Measurements from ENCODE around the gene SPOPL. TPM values are rescaled to one million over a fixed set of nuclear protein-coding genes. Genes with fewer than 3 reads are reported as not detected.

The SPOPL gene
- polyA plus RNA-seq, 2 of the 4 experiments (the other 2 are of a cell fraction), result 7.2 to 16.9 TPM

- ATAC-seq (no peak), FAIRE-seq (no peak), DNase-seq (ENCODE audit: low read depth in 1 of 2, low spot score in 1 of 2) (peak in 1 of 2 experiments; percentile 26)
- H3K4me2 ChIP-seq, result peak overlapping the region; percentile 15; the same call in 1 of the 3 replicates
- no peak overlapping the region for H3K27ac ChIP-seq
- TF ChIP-seq GATA3 (IDR thresholded peaks at IDR 0.05; ENCODE audit: borderline replicate concordance) (peak; percentile 27; the same call in 1 of the 2 replicates), FOSL2 (IDR thresholded peaks at IDR 0.05) (no peak), FOSL2 (CRISPR knock-in tag; IDR thresholded peaks at IDR 0.05) (peak; percentile 36; the same call in 1 of the 2 replicates), JUNB (IDR thresholded peaks at IDR 0.05) (no peak)
- TF ChIP-seq, protein P1, sequence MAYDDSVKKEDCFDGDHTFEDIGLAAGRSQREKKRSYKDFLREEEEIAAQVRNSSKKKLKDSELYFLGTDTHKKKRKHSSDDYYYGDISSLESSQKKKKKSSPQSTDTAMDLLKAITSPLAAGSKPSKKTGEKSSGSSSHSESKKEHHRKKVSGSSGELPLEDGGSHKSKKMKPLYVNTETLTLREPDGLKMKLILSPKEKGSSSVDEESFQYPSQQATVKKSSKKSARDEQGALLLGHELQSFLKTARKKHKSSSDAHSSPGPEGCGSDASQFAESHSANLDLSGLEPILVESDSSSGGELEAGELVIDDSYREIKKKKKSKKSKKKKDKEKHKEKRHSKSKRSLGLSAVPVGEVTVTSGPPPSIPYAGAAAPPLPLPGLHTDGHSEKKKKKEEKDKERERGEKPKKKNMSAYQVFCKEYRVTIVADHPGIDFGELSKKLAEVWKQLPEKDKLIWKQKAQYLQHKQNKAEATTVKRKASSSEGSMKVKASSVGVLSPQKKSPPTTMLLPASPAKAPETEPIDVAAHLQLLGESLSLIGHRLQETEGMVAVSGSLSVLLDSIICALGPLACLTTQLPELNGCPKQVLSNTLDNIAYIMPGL (CRISPR knock-in tag; IDR thresholded peaks at IDR 0.05; ENCODE audit: borderline replicate concordance), result no peak
- ChIA-PET POLR2A (no interaction called here), CTCF (no interaction called here)
- no peaks in the 10 kb centered on the region for H3K9me3 ChIP-seq
- H3K4me1 ChIP-seq, result peaks cover 28% of the 10 kb centered on the region
- WGBS (ENCODE audit: missing lambda C conversion rate), result 47% methylated on average over 1 of the region's 1 CpG
- H3K4me3 ChIP-seq, result no peak overlapping the region
Measured at GRCh38 chr2:138512672-138513071, 11.1 kb downstream of the SPOPL start.

- DNase-seq (ENCODE audit: low read depth in 1 of 2, low spot score in 1 of 2) (no peak), ATAC-seq (no peak), FAIRE-seq (no peak)
- Histone ChIP-seq H3K4me1 (peaks cover 26% of the 10 kb centered on the region), H3K27ac (no peak overlapping the region), H3K4me2 (no peak overlapping the region), H3K4me3 (no peak overlapping the region), H3K9me3 (no peaks in the 10 kb centered on the region)
- CTCF ChIA-PET, result no interaction called here
- WGBS (ENCODE audit: missing lambda C conversion rate), result 96% methylated on average over 3 of the region's 3 CpGs
- POLR2A ChIA-PET, result no interaction called here
- TF ChIP-seq POLR2A (IDR thresholded peaks at IDR 0.05; ENCODE audit: low read length), result no peak
- TF ChIP-seq RAD21 (conservative IDR thresholded peaks at IDR 0.05 in 1 of 2, IDR thresholded peaks at IDR 0.05 in 1 of 2), result no peak
- TF ChIP-seq ESRRA (IDR thresholded peaks at IDR 0.05; ENCODE audit: borderline replicate concordance, low read length), result no peak
- no peak for TF ChIP-seq JUNB (IDR thresholded peaks at IDR 0.05)
- no peak for TF ChIP-seq PHF8 (IDR thresholded peaks at IDR 0.05; ENCODE audit: borderline replicate concordance, low read depth)
- TF ChIP-seq HOXB13 (CRISPR knock-in tag; IDR thresholded peaks at IDR 0.05; ENCODE audit: low read depth), result no peak
- TF ChIP-seq, protein P2, sequence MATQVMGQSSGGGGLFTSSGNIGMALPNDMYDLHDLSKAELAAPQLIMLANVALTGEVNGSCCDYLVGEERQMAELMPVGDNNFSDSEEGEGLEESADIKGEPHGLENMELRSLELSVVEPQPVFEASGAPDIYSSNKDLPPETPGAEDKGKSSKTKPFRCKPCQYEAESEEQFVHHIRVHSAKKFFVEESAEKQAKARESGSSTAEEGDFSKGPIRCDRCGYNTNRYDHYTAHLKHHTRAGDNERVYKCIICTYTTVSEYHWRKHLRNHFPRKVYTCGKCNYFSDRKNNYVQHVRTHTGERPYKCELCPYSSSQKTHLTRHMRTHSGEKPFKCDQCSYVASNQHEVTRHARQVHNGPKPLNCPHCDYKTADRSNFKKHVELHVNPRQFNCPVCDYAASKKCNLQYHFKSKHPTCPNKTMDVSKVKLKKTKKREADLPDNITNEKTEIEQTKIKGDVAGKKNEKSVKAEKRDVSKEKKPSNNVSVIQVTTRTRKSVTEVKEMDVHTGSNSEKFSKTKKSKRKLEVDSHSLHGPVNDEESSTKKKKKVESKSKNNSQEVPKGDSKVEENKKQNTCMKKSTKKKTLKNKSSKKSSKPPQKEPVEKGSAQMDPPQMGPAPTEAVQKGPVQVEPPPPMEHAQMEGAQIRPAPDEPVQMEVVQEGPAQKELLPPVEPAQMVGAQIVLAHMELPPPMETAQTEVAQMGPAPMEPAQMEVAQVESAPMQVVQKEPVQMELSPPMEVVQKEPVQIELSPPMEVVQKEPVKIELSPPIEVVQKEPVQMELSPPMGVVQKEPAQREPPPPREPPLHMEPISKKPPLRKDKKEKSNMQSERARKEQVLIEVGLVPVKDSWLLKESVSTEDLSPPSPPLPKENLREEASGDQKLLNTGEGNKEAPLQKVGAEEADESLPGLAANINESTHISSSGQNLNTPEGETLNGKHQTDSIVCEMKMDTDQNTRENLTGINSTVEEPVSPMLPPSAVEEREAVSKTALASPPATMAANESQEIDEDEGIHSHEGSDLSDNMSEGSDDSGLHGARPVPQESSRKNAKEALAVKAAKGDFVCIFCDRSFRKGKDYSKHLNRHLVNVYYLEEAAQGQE (IDR thresholded peaks at IDR 0.05), result no peak
- TF ChIP-seq CHD2 (IDR thresholded peaks at IDR 0.05; ENCODE audit: low read length, partially characterized antibody), result no peak
- no peak for TF ChIP-seq NR3C1 (IDR thresholded peaks at IDR 0.05)
- no peak for TF ChIP-seq EP300 (IDR thresholded peaks at IDR 0.05)
- TF ChIP-seq HDAC2 (IDR thresholded peaks at IDR 0.05), result no peak
Measured at GRCh38 chr2:138514173-138514572, 12.6 kb downstream of the SPOPL start.

DNA sequence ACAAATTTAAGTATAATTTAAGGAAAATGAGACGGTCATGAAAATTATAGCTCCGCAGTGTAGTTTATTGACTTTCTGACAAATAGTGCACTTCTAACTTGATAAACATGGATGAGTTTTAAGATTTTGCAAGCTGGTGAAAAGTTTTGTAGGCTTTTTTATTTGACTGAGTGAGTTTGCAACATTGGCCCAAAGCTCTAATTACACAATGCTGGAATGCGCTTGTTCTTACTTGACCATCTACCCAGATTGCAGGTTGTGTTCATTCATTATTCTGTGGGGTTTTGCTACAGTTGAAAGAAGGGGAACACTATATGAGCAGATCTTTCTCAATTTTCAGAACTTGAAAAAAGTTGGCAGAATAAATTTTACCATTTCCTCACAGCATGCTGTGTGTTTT is 13.5 kb downstream of the SPOPL start:
- POLR2A ChIA-PET, result no interaction called here
- no peak for DNase-seq (ENCODE audit: low read depth in 1 of 2, low spot score in 1 of 2)
- TF ChIP-seq EP300 (IDR thresholded peaks at IDR 0.05), result no peak
- no peak for TF ChIP-seq HOXB13 (CRISPR knock-in tag; IDR thresholded peaks at IDR 0.05; ENCODE audit: low read depth)
- no peak for TF ChIP-seq SMC3 (IDR thresholded peaks at IDR 0.05)
- no peak for TF ChIP-seq SREBF2 (IDR thresholded peaks at IDR 0.05)
- TF ChIP-seq, protein P1 (CRISPR knock-in tag; IDR thresholded peaks at IDR 0.05; ENCODE audit: borderline replicate concordance), result no peak
- no peak for TF ChIP-seq TP53 (CRISPR knock-in tag; IDR thresholded peaks at IDR 0.05)
- no peak for TF ChIP-seq ZNF302 (CRISPR knock-in tag; IDR thresholded peaks at IDR 0.05)
- no peak for TF ChIP-seq HES2 (IDR thresholded peaks at IDR 0.05)
- TF ChIP-seq KDM5A (IDR thresholded peaks at IDR 0.05), result no peak
- no peak for TF ChIP-seq MAX (IDR thresholded peaks at IDR 0.05)
- no peak for TF ChIP-seq CHD4 (IDR thresholded peaks at IDR 0.05; ENCODE audit: borderline replicate concordance)
- TF ChIP-seq PHF8 (IDR thresholded peaks at IDR 0.05; ENCODE audit: borderline replicate concordance, low read depth), result no peak
- TF ChIP-seq HOXB5 (CRISPR knock-in tag; IDR thresholded peaks at IDR 0.05), result no peak
- TF ChIP-seq CBX8 (IDR thresholded peaks at IDR 0.05), result no peak
- TF ChIP-seq JUNB (IDR thresholded peaks at IDR 0.05), result no peak
- no peak for TF ChIP-seq RCOR1 (IDR thresholded peaks at IDR 0.05; ENCODE audit: low read depth, low read length)
- TF ChIP-seq, protein P3, sequence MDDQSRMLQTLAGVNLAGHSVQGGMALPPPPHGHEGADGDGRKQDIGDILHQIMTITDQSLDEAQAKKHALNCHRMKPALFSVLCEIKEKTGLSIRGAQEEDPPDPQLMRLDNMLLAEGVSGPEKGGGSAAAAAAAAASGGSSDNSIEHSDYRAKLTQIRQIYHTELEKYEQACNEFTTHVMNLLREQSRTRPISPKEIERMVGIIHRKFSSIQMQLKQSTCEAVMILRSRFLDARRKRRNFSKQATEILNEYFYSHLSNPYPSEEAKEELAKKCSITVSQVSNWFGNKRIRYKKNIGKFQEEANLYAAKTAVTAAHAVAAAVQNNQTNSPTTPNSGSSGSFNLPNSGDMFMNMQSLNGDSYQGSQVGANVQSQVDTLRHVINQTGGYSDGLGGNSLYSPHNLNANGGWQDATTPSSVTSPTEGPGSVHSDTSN (IDR thresholded peaks at IDR 0.05), result no peak
- no peak for TF ChIP-seq TFCP2L1 (CRISPR knock-in tag; IDR thresholded peaks at IDR 0.05)

More for the DNA sequence above, 13.5 kb downstream of the SPOPL start:
- no peak overlapping the region for H3K27ac ChIP-seq
- ATAC-seq (no peak), FAIRE-seq (no peak)
- H3K4me1 ChIP-seq, result peaks cover 26% of the 10 kb centered on the region
- CTCF ChIA-PET, result interaction anchor here (0.9 to 1.2 kb wide), 2 partner anchors 12 to 272 kb away, joined by 3 read pairs; no protein-coding TSS in a partner anchor
- WGBS (ENCODE audit: missing lambda C conversion rate), result 94% methylated on average over 3 of the region's 3 CpGs
- no peak overlapping the region for H3K4me2 ChIP-seq
- no peak overlapping the region for H3K4me3 ChIP-seq
- H3K9me3 ChIP-seq, result no peaks in the 10 kb centered on the region
